Mononuclear cell (primary cell): ENCODE measurements around the gene OR1K1. TPM values are rescaled to one million over a fixed set of nuclear protein-coding genes. Genes with fewer than 3 reads are reported as not detected.

Experiments used
- H3K27me3 ChIP-seq: 2 replicates; pipeline ENCODE4 v1.6.0; 2011; ENCODE audit warnings: low read length, control low read depth; ENCODE audit not compliant: insufficient read depth
- H3K4me1 ChIP-seq: 2 replicates; pipeline ENCODE4 v1.5.1; 2011; ENCODE audit warnings: mild to moderate bottlenecking, low read length, control low read depth; ENCODE audit not compliant: insufficient read depth
- H3K4me3 ChIP-seq: 2 replicates; pipeline ENCODE4 v1.5.1; 2011; ENCODE audit warnings: mild to moderate bottlenecking, low read length, moderate library complexity
- H3K9me3 ChIP-seq: 2 replicates; pipeline ENCODE4 v1.5.1; 2011; ENCODE audit warnings: low read depth, mild to moderate bottlenecking, control low read depth, low read length
- total RNA-seq: library from RNA; depleted of rRNA; stranded (reverse); fragments of >200 nt; gene quantifications from one replicate; pipeline ENCODE4 v1.2.3, GENCODE V29; 2012

Gene OR1K1
- total RNA-seq, result not detected

GRCh38 chr9:122800066-122801060 lies at the start of gene OR1K1:
TSS of gene OR1K1 (plus strand) at chr9:122800123. CDS start at chr9:122800123, 0 bp downstream.
- H3K4me3 ChIP-seq, result no peak within 1 kb of the TSS
- no peaks in the 10 kb centered on the region for H3K4me1 ChIP-seq
- H3K27me3 ChIP-seq, result no peaks in the 10 kb centered on the region
- H3K9me3 ChIP-seq, result no peaks in the 10 kb centered on the region

- H3K9me3 ChIP-seq, result peaks cover 12% of the 10 kb centered on the region
- H3K4me1 ChIP-seq, result no peaks in the 10 kb centered on the region
- no peak overlapping the region for H3K4me3 ChIP-seq
- no peaks in the 10 kb centered on the region for H3K27me3 ChIP-seq
These were observed 45.1 kb upstream of the OR1K1 start for GRCh38 chr9:122754825-122755224.

GRCh38 chr9:122767817-122768216 lies 32.1 kb upstream of the OR1K1 start:
- no peaks in the 10 kb centered on the region for H3K9me3 ChIP-seq
- H3K4me3 ChIP-seq, result no peak overlapping the region
- no peaks in the 10 kb centered on the region for H3K27me3 ChIP-seq
- no peaks in the 10 kb centered on the region for H3K4me1 ChIP-seq

GRCh38 chr9:122777052-122777451 lies 22.9 kb upstream of the OR1K1 start:
- H3K4me3 ChIP-seq, result no peak overlapping the region
- H3K27me3 ChIP-seq, result no peaks in the 10 kb centered on the region
- H3K9me3 ChIP-seq, result peaks cover 8% of the 10 kb centered on the region
- no peaks in the 10 kb centered on the region for H3K4me1 ChIP-seq

GRCh38 chr9:122777935-122778627 lies 21.8 kb upstream of the OR1K1 start:
- Histone ChIP-seq H3K27me3 (no peaks in the 10 kb centered on the region), H3K4me1 (no peaks in the 10 kb centered on the region), H3K4me3 (no peak overlapping the region), H3K9me3 (peaks cover 7% of the 10 kb centered on the region)

- Histone ChIP-seq H3K4me3 (no peak overlapping the region), H3K9me3 (no peaks in the 10 kb centered on the region), H3K4me1 (no peaks in the 10 kb centered on the region), H3K27me3 (no peaks in the 10 kb centered on the region)
These were observed 20.7 kb upstream of the OR1K1 start for GRCh38 chr9:122779181-122779580.

- H3K4me1 ChIP-seq, result no peaks in the 10 kb centered on the region
- no peaks in the 10 kb centered on the region for H3K27me3 ChIP-seq
- H3K9me3 ChIP-seq, result no peaks in the 10 kb centered on the region
- no peak overlapping the region for H3K4me3 ChIP-seq
These were observed 19.9 kb upstream of the OR1K1 start for GRCh38 chr9:122780026-122780425.

GRCh38 chr9:122781671-122782070 lies 18.3 kb upstream of the OR1K1 start:
- no peaks in the 10 kb centered on the region for H3K9me3 ChIP-seq
- no peaks in the 10 kb centered on the region for H3K4me1 ChIP-seq
- no peaks in the 10 kb centered on the region for H3K27me3 ChIP-seq
- H3K4me3 ChIP-seq, result no peak overlapping the region

GRCh38 chr9:122785269-122785668 lies 14.7 kb upstream of the OR1K1 start:
- no peak overlapping the region for H3K4me3 ChIP-seq
- H3K4me1 ChIP-seq, result no peaks in the 10 kb centered on the region
- no peaks in the 10 kb centered on the region for H3K27me3 ChIP-seq
- no peaks in the 10 kb centered on the region for H3K9me3 ChIP-seq

- Histone ChIP-seq H3K4me1 (no peaks in the 10 kb centered on the region), H3K27me3 (no peaks in the 10 kb centered on the region), H3K4me3 (no peak overlapping the region), H3K9me3 (no peaks in the 10 kb centered on the region)
These were observed 13.6 kb upstream of the OR1K1 start for GRCh38 chr9:122786338-122786737.

GRCh38 chr9:122788831-122789230 lies 11.1 kb upstream of the OR1K1 start, which contains the start of gene OR5C1:
TSS of gene OR5C1 (plus strand) at chr9:122788933. CDS start at chr9:122788933, 0 bp downstream.
- Histone ChIP-seq H3K4me3 (no peak within 1 kb of the TSS), H3K9me3 (no peaks in the 10 kb centered on the region), H3K4me1 (no peaks in the 10 kb centered on the region), H3K27me3 (no peaks in the 10 kb centered on the region)

- Histone ChIP-seq H3K4me1 (no peaks in the 10 kb centered on the region), H3K27me3 (no peaks in the 10 kb centered on the region), H3K9me3 (no peaks in the 10 kb centered on the region), H3K4me3 (no peak overlapping the region)
These were observed 10.5 kb upstream of the OR1K1 start for GRCh38 chr9:122789256-122790046.

- no peaks in the 10 kb centered on the region for H3K4me1 ChIP-seq
- no peak overlapping the region for H3K4me3 ChIP-seq
- H3K9me3 ChIP-seq, result no peaks in the 10 kb centered on the region
- H3K27me3 ChIP-seq, result no peaks in the 10 kb centered on the region
These were observed 7.9 kb upstream of the OR1K1 start for GRCh38 chr9:122791872-122792669.
